IMR-90 (cell line): ENCODE results near the gene LAMTOR3. TPM values are rescaled to one million over a fixed set of nuclear protein-coding genes. Genes with fewer than 3 reads are reported as not detected.

Experiments
- ATAC-seq: fragments of 200-7000 bp; cut with Tn5 transposase; 2 replicates; pipeline ENCODE4 v1.9.1; 2020; ENCODE audit warnings: low read depth, mild to moderate bottlenecking, moderate library complexity
- BruUV-seq: library from RNA; stranded (reverse); fragments of 400-500 nt; replicated peaks from 2 replicates; lab custom pipeline; 2021; lab: Mats Ljungman, UMichigan
- CTCF ChIA-PET: fragments of 300-600 bp; formaldehyde crosslinking; extraction: SDS; loops from one replicate; lab custom pipeline; 2021; ENCODE audit warnings: antibody characterized with exemption; lab: Yijun Ruan, JAX
- POLR2A ChIA-PET: fragments of 300-600 bp; sonication (Branson Sonifier 250); formaldehyde crosslinking; loops from one replicate; lab custom pipeline; 2022; ENCODE audit warnings: antibody characterized with exemption; ENCODE audit not compliant: unreplicated experiment; lab: Charles Lee
- DNase-seq: peaks from one replicate; pipeline ENCODE4 v3.0.0; 2013
- H2AFZ ChIP-seq: replicated peaks from 2 replicates; pipeline ENCODE3; 2013; ENCODE audit warnings: low read length, mild to moderate bottlenecking; ENCODE audit not compliant: poor library complexity
- H2AK5ac ChIP-seq: 2 replicates; pipeline ENCODE4 v1.6.1; 2013; ENCODE audit warnings: low read depth, low read length, inconsistent platforms
- H2AK9ac ChIP-seq: replicated peaks from 2 replicates; pipeline ENCODE3; 2013; ENCODE audit warnings: mild to moderate bottlenecking, low read depth, low read length, moderate library complexity; ENCODE audit not compliant: poor library complexity
- H2BK120ac ChIP-seq: 2 replicates; pipeline ENCODE4 v1.6.1; 2013; ENCODE audit warnings: low read depth, low read length, inconsistent platforms
- H2BK15ac ChIP-seq: 3 replicates; pipeline ENCODE4 v1.6.1; 2013; ENCODE audit warnings: low read depth, low read length, inconsistent platforms
- H2BK20ac ChIP-seq: 2 replicates; pipeline ENCODE4 v1.6.1; 2013; ENCODE audit warnings: low read depth, mild to moderate bottlenecking, inconsistent platforms, low read length, moderate library complexity
- H2BK5ac ChIP-seq: 2 replicates; pipeline ENCODE4 v1.6.1; 2013; ENCODE audit warnings: mild to moderate bottlenecking, low read depth, low read length, inconsistent platforms; ENCODE audit not compliant: poor library complexity, severe bottlenecking
- H3K14ac ChIP-seq: replicated peaks from 2 replicates; pipeline ENCODE4 v1.6.1; 2013; ENCODE audit warnings: low read depth, low read length, inconsistent platforms
- H3K18ac ChIP-seq: 2 replicates; pipeline ENCODE4 v1.6.1; 2013; ENCODE audit warnings: low read depth, low read length, control low read depth
- H3K23ac ChIP-seq: 2 replicates; pipeline ENCODE4 v1.6.1; 2013; ENCODE audit warnings: low read depth, low read length, inconsistent platforms
- H3K27ac ChIP-seq: 2 replicates; pipeline ENCODE4 v1.5.1; 2013; ENCODE audit warnings: mild to moderate bottlenecking, control low read depth, low read length; ENCODE audit not compliant: insufficient read depth
- H3K27me3 ChIP-seq: 2 replicates; pipeline ENCODE4 v1.6.1; 2013; ENCODE audit warnings: low read length; ENCODE audit not compliant: control insufficient read depth, insufficient read depth
- H3K36me3 ChIP-seq: 2 replicates; pipeline ENCODE4 v1.6.1; 2013; ENCODE audit warnings: low read length, mixed read lengths; ENCODE audit not compliant: control insufficient read depth, insufficient read depth
- H3K4ac ChIP-seq: 2 replicates; pipeline ENCODE4 v1.6.1; 2013; ENCODE audit warnings: low read depth, low read length, inconsistent platforms
- H3K4me1 ChIP-seq: 2 replicates; pipeline ENCODE4 v1.6.1; 2013; ENCODE audit warnings: low read length, mixed read lengths; ENCODE audit not compliant: control insufficient read depth, insufficient read depth
- H3K4me2 ChIP-seq: 2 replicates; pipeline ENCODE4 v1.6.1; 2013; ENCODE audit warnings: low read depth, mild to moderate bottlenecking, control low read depth, low read length, moderate library complexity
- H3K4me3 ChIP-seq: 2 replicates; pipeline ENCODE4 v1.5.1; 2013; ENCODE audit warnings: low read depth, mild to moderate bottlenecking, control low read depth, low read length, moderate library complexity; ENCODE audit not compliant: insufficient read depth
- H3K56ac ChIP-seq: 2 replicates; pipeline ENCODE4 v1.6.1; 2013; ENCODE audit warnings: low read length, inconsistent platforms; ENCODE audit not compliant: insufficient read depth; ENCODE audit errors: extremely low read depth
- H3K79me1 ChIP-seq, 2 experiments: 2 replicates each; pipeline ENCODE4 v1.6.1; 2013; ENCODE audit warnings: low read length in 2 of 2, inconsistent platforms in 1 of 2, low read depth in 1 of 2
- H3K9ac ChIP-seq: 2 replicates; pipeline ENCODE4 v1.6.1; 2013; ENCODE audit warnings: low read depth, low read length, control low read depth
- H3K9me1 ChIP-seq: 2 replicates; pipeline ENCODE4 v1.6.1; 2013; ENCODE audit warnings: low read length, inconsistent platforms; ENCODE audit not compliant: insufficient read depth
- H3K9me3 ChIP-seq: 2 replicates; pipeline ENCODE4 v1.6.1; 2013; ENCODE audit warnings: low read length; ENCODE audit not compliant: control insufficient read depth, insufficient read depth
- H4K20me1 ChIP-seq: 2 replicates; pipeline ENCODE4 v1.6.1; 2013; ENCODE audit warnings: low read length, inconsistent platforms; ENCODE audit not compliant: insufficient read depth
- H4K5ac ChIP-seq: 2 replicates; pipeline ENCODE4 v1.6.1; 2013; ENCODE audit warnings: mild to moderate bottlenecking, low read depth, low read length, control low read depth
- H4K8ac ChIP-seq, 2 experiments: 2 replicates each; pipeline ENCODE4 v1.6.1; 2013; ENCODE audit warnings: low read depth in 2 of 2, low read length in 2 of 2, control low read depth in 1 of 2, inconsistent platforms in 1 of 2
- H4K91ac ChIP-seq: 2 replicates; pipeline ENCODE4 v1.6.1; 2013; ENCODE audit warnings: low read depth, low read length, inconsistent platforms; ENCODE audit not compliant: insufficient read depth
- BHLHE40 ChIP-seq: fragments of 150-350 bp; IDR thresholded peaks from 2 replicates; pipeline ENCODE4 v1.6.1; 2016; ENCODE audit warnings: mild to moderate bottlenecking, low read depth, low read length
- CEBPB ChIP-seq: IDR thresholded peaks from 2 replicates; pipeline ENCODE4 v1.6.1; 2012; ENCODE audit warnings: low read depth, low read length, improper control_type of control experiment
- CHD1 ChIP-seq: IDR thresholded peaks from 2 replicates; pipeline ENCODE4 v1.6.1; 2012; ENCODE audit warnings: low read depth, low read length, improper control_type of control experiment
- CTCF ChIP-seq: conservative IDR thresholded peaks from 2 replicates; pipeline ENCODE4 v1.5.1; 2012; ENCODE audit warnings: mild to moderate bottlenecking, low read depth, low read length, improper control_type of control experiment
- FOS ChIP-seq: fragments of 150-350 bp; IDR thresholded peaks from 2 replicates; pipeline ENCODE4 v1.6.1; 2016; ENCODE audit warnings: low read depth, low read length
- MAZ ChIP-seq: IDR thresholded peaks from 2 replicates; pipeline ENCODE4 v1.6.1; 2012; ENCODE audit warnings: low read depth, mild to moderate bottlenecking, low read length, improper control_type of control experiment, moderate library complexity, borderline replicate concordance
- MXI1 ChIP-seq: IDR thresholded peaks from 2 replicates; pipeline ENCODE4 v1.6.1; 2012; ENCODE audit warnings: low read depth, mild to moderate bottlenecking, low read length, moderate library complexity, borderline replicate concordance
- NFE2L2 ChIP-seq: fragments of 150-350 bp; IDR thresholded peaks from 2 replicates; pipeline ENCODE4 v1.6.1; 2016; ENCODE audit warnings: low read depth, mild to moderate bottlenecking, low read length
- RCOR1 ChIP-seq: IDR thresholded peaks from 2 replicates; pipeline ENCODE4 v1.6.1; 2012; ENCODE audit warnings: mild to moderate bottlenecking, low read length, improper control_type of control experiment; ENCODE audit not compliant: insufficient replicate concordance
- RFX5 ChIP-seq: IDR thresholded peaks from 2 replicates; pipeline ENCODE4 v1.8.0; 2012; ENCODE audit warnings: low read depth, mild to moderate bottlenecking, low read length, moderate library complexity
- SMC3 ChIP-seq: fragments of 150-350 bp; IDR thresholded peaks from 2 replicates; pipeline ENCODE4 v1.6.1; 2016; ENCODE audit warnings: low read depth, mild to moderate bottlenecking, antibody characterized with exemption, low read length, moderate library complexity
- USF2 ChIP-seq: fragments of 150-350 bp; IDR thresholded peaks from 2 replicates; pipeline ENCODE4 v1.6.1; 2017; ENCODE audit warnings: mild to moderate bottlenecking, antibody characterized with exemption, low read length, low read depth
- WGBS, 2 experiments: methylation state at CpG; one replicate each; pipeline versions ENCODE4 v1.1.5 to v1.1.7; 2013; ENCODE audit warnings: missing lambda C conversion rate in 2 of 2; ENCODE audit not compliant: insufficient read length in 1 of 2; ENCODE audit errors: extremely low coverage in 2 of 2; 5-methylcytosine and 5-hydroxymethylcytosine counted together
- dilution Hi-C: fragments of 300-500 bp; cut with HindIII; formaldehyde crosslinking; loops from one replicate; pipeline ENCODE4 v1.14.3; 2018; ENCODE audit warnings: low sequenced_read_pairs; ENCODE audit not compliant: unreplicated experiment
- in situ Hi-C: fragments of 300-500 bp; cut with MboI; formaldehyde crosslinking; loops from 3 replicates; pipeline ENCODE4 v1.14.3; 2019; ENCODE audit warnings: low sequenced_read_pairs, inconsistent platforms, mixed read lengths
- intact Hi-C: fragments of 100-400 bp; cut with micrococcal nuclease; formaldehyde crosslinking; loops from 2 replicates; pipeline ENCODE4 v1.10.0; 2022
- polyA plus RNA-seq, 3 experiments: library from polyadenylated mRNA; depleted of rRNA; stranded (reverse); fragments of >200 nt; gene quantifications; 2 replicates each; pipeline ENCODE4 v1.2.3, GENCODE V29; 2012; ENCODE audit warnings: low replicate concordance in 1 of 3
- total RNA-seq: library from RNA; depleted of rRNA; stranded (reverse); fragments of >200 nt; gene quantifications from 2 replicates; pipeline ENCODE4 v1.2.3, GENCODE V29; 2012
- TF ChIP-seq, protein P1 (sequence below): fragments of 150-350 bp; IDR thresholded peaks from 2 replicates; pipeline ENCODE4 v1.6.1; 2016; ENCODE audit warnings: low read depth, mild to moderate bottlenecking, low read length, moderate library complexity, borderline replicate concordance

Gene LAMTOR3
- total and polyA plus RNA-seq, 2 of the 4 experiments (the other 2 are of a cell fraction), result 28.6 to 35.7 TPM

GRCh38 chr4:99859618-99860017 lies 34.6 kb downstream of the LAMTOR3 start:
- no TSS peak for BruUV-seq
- H4K20me1 ChIP-seq, result no peaks in the 10 kb centered on the region

More at GRCh38 chr4:99859618-99860017, 34.6 kb downstream of the LAMTOR3 start:
- no peak overlapping the region for H3K4ac ChIP-seq
- TF ChIP-seq CHD1 (no peak), FOS (no peak), SMC3 (no peak), CEBPB (no peak), RCOR1 (no peak), BHLHE40 (no peak), USF2 (no peak), MXI1 (no peak), CTCF (no peak), MAZ (no peak), RFX5 (no peak), NFE2L2 (no peak)
- TF ChIP-seq, protein P1, sequence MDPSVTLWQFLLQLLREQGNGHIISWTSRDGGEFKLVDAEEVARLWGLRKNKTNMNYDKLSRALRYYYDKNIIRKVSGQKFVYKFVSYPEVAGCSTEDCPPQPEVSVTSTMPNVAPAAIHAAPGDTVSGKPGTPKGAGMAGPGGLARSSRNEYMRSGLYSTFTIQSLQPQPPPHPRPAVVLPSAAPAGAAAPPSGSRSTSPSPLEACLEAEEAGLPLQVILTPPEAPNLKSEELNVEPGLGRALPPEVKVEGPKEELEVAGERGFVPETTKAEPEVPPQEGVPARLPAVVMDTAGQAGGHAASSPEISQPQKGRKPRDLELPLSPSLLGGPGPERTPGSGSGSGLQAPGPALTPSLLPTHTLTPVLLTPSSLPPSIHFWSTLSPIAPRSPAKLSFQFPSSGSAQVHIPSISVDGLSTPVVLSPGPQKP, result no peak
- no peak overlapping the region for H2BK120ac ChIP-seq
- no peaks in the 10 kb centered on the region for H3K79me1 ChIP-seq
- H3K4me2 ChIP-seq, result no peak overlapping the region
- H3K18ac ChIP-seq, result no peak overlapping the region
- no peak overlapping the region for H2BK15ac ChIP-seq
- no peak overlapping the region for H3K9ac ChIP-seq
- in situ Hi-C loops, result no loop called here
- H4K8ac ChIP-seq, result no peak overlapping the region
- POLR2A ChIA-PET, result no interaction called here
- peaks cover 11% of the 10 kb centered on the region for H3K27me3 ChIP-seq
- no peak overlapping the region for H3K23ac ChIP-seq
- CTCF ChIA-PET, result no interaction called here
- H3K56ac ChIP-seq, result no peak overlapping the region
- no peak overlapping the region for H3K4me3 ChIP-seq
- no peak overlapping the region for H4K91ac ChIP-seq
- intact Hi-C loops, result no loop called here
- no peak overlapping the region for H4K5ac ChIP-seq
- DNase-seq, result no peak
- H3K36me3 ChIP-seq, result no peaks in the 10 kb centered on the region
- no peak overlapping the region for H2AK9ac ChIP-seq
- no peak overlapping the region for H2AK5ac ChIP-seq
- 100% methylated on average over 1 of the region's 2 CpGs; no CpG with 5 or more reads in 1 of the 2 experiments for WGBS, 2 experiments
- dilution Hi-C loops, result no loop called here
- ATAC-seq, result no peak
- H3K14ac ChIP-seq, result no peak overlapping the region
- H2BK5ac ChIP-seq, result no peak overlapping the region
- no peak overlapping the region for H3K27ac ChIP-seq
- H3K4me1 ChIP-seq, result no peaks in the 10 kb centered on the region
- H3K9me1 ChIP-seq, result no peaks in the 10 kb centered on the region
- H2BK20ac ChIP-seq, result no peak overlapping the region
- no peaks in the 10 kb centered on the region for H3K9me3 ChIP-seq
- H2AFZ ChIP-seq, result no peak overlapping the region
